ENCODE measurements around the gene FCER2. TPM values are rescaled to one million over a fixed set of nuclear protein-coding genes. Genes with fewer than 3 reads are reported as not detected.

Gene FCER2
- total RNA-seq, 1 donor from 2014 or later, result not detected

GRCh38 chr19:7641290-7642276 lies 60.3 kb downstream of the FCER2 start:
- DNase-seq (ENCODE audit: low spot score, unreplicated experiment), result no peak
- H3K4me1 Mint-ChIP-seq (ENCODE audit: low read depth), result no peaks in the 10 kb centered on the region
- H3K27me3 Mint-ChIP-seq, result no peaks in the 10 kb centered on the region
- peak; percentile 28 for TF ChIP-seq CTCF (IDR thresholded peaks at IDR 0.05; ENCODE audit: unreplicated experiment)
- H3K4me3 Mint-ChIP-seq (ENCODE audit: low read depth), result no peak overlapping the region
- H3K36me3 Mint-ChIP-seq (ENCODE audit: insufficient read depth), result peaks cover 6% of the 10 kb centered on the region
- H3K27ac Mint-ChIP-seq, result no peak overlapping the region
- H3K9me3 Mint-ChIP-seq (ENCODE audit: low read depth), result no peaks in the 10 kb centered on the region

GRCh38 chr19:7640803-7641202 lies 61.1 kb downstream of the FCER2 start:
- no peak overlapping the region for H3K27ac Mint-ChIP-seq
- peaks cover 5% of the 10 kb centered on the region for H3K36me3 Mint-ChIP-seq (ENCODE audit: insufficient read depth)
- no peak for DNase-seq (ENCODE audit: low spot score, unreplicated experiment)
- H3K4me3 Mint-ChIP-seq (ENCODE audit: low read depth), result no peak overlapping the region
- H3K27me3 Mint-ChIP-seq, result peaks cover 3% of the 10 kb centered on the region
- H3K4me1 Mint-ChIP-seq (ENCODE audit: low read depth), result no peaks in the 10 kb centered on the region
- H3K9me3 Mint-ChIP-seq (ENCODE audit: low read depth), result no peaks in the 10 kb centered on the region
- no peak for TF ChIP-seq CTCF (IDR thresholded peaks at IDR 0.05; ENCODE audit: unreplicated experiment)

DNA sequence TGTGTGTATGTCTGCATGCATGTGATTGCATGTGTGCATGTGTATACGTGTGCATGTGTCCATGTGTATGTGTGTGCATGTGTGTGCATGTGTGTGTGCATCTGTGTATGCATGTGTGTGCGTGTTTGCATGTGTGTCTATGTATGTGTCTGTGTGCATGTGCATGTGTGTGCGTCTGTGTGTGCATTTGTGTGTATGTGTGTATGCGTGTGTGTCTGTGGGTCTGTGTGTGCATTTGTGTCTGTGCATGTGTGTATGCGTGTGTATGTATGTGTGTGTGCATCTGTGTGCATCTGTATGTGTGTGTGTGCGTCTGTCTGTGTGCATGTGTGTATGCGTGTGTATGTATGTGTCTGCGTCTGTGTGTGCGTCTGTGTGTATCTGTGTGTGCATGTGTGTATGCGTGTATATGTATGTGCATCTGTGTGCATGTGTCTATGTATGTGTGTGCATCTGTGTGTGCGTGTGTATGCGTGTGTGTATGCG lies 62.0 kb downstream of the FCER2 start:
- no peaks in the 10 kb centered on the region for H3K9me3 Mint-ChIP-seq (ENCODE audit: low read depth)
- H3K4me1 Mint-ChIP-seq (ENCODE audit: low read depth), result no peaks in the 10 kb centered on the region
- peaks cover 8% of the 10 kb centered on the region for H3K27me3 Mint-ChIP-seq
- no peak for TF ChIP-seq CTCF (IDR thresholded peaks at IDR 0.05; ENCODE audit: unreplicated experiment)
- H3K4me3 Mint-ChIP-seq (ENCODE audit: low read depth), result peak overlapping the region; percentile 47
- DNase-seq (ENCODE audit: low spot score, unreplicated experiment), result no peak
- H3K27ac Mint-ChIP-seq, result no peak overlapping the region
- peaks cover 3% of the 10 kb centered on the region for H3K36me3 Mint-ChIP-seq (ENCODE audit: insufficient read depth)

GRCh38 chr19:7638802-7639465 lies 63.0 kb downstream of the FCER2 start:
- no peaks in the 10 kb centered on the region for H3K4me1 Mint-ChIP-seq (ENCODE audit: low read depth)
- H3K27ac Mint-ChIP-seq, result peak overlapping the region; percentile 42
- no peak for DNase-seq (ENCODE audit: low spot score, unreplicated experiment)
- peaks cover 3% of the 10 kb centered on the region for H3K36me3 Mint-ChIP-seq (ENCODE audit: insufficient read depth)
- H3K27me3 Mint-ChIP-seq, result peaks cover 14% of the 10 kb centered on the region
- H3K4me3 Mint-ChIP-seq (ENCODE audit: low read depth), result peak overlapping the region; percentile 55
- TF ChIP-seq CTCF (IDR thresholded peaks at IDR 0.05; ENCODE audit: unreplicated experiment), result no peak
- H3K9me3 Mint-ChIP-seq (ENCODE audit: low read depth), result no peaks in the 10 kb centered on the region

Other genes starting within 250 kb of the FCER2 start
- gene PEX11G, start 213.1 kb downstream of the FCER2 start, total RNA-seq, result 5.5 and 6.1 TPM in 2 replicates
- 78.0 and 86.1 TPM in 2 replicates for gene ZNF358, start 186.0 kb downstream of the FCER2 start, total RNA-seq
- 16.5 and 18.3 TPM in 2 replicates for gene MCOLN1, start 179.5 kb downstream of the FCER2 start, total RNA-seq
- gene PNPLA6, start 166.4 kb downstream of the FCER2 start, total RNA-seq, result 131 and 140 TPM in 2 replicates
- gene CAMSAP3, start 106.3 kb downstream of the FCER2 start, total RNA-seq, result 103 and 115 TPM in 2 replicates
- 38.8 and 40.3 TPM in 2 replicates for gene XAB2, start 72.6 kb downstream of the FCER2 start, total RNA-seq
- 150 and 184 TPM in 2 replicates for gene PET100, start 72.3 kb downstream of the FCER2 start, total RNA-seq
- gene PCP2, start 68.4 kb downstream of the FCER2 start, total RNA-seq, result 1.0 and 2.0 TPM in 2 replicates
- 141 and 143 TPM in 2 replicates for gene STXBP2, start 65.0 kb downstream of the FCER2 start, total RNA-seq
- gene RETN, start 33.1 kb downstream of the FCER2 start, total RNA-seq, result not detected in 2 replicates
- gene MCEMP1, start 25.0 kb downstream of the FCER2 start, total RNA-seq, result not detected in 2 replicates
- 71.5 and 88.8 TPM in 2 replicates for gene TRAPPC5, start 21.3 kb downstream of the FCER2 start, total RNA-seq
- not detected in 2 replicates for gene CLEC4G, start 30.0 kb upstream of the FCER2 start, total RNA-seq
- gene CD209, start 45.4 kb upstream of the FCER2 start, total RNA-seq, result not detected in 2 replicates
- 0.36 and 0.42 TPM in 2 replicates for gene CLEC4M, start 61.1 kb upstream of the FCER2 start, total RNA-seq
- 15.2 and 16.2 TPM in 2 replicates for gene EVI5L, start 128.1 kb upstream of the FCER2 start, total RNA-seq
- gene PRR36, start 172.3 kb upstream of the FCER2 start, total RNA-seq, result 37.4 and 40.4 TPM in 2 replicates
- 3.6 and 3.9 TPM in 2 replicates for gene LRRC8E, start 186.4 kb upstream of the FCER2 start, total RNA-seq
- 50.7 and 53.5 TPM in 2 replicates for gene MAP2K7, start 201.7 kb upstream of the FCER2 start, total RNA-seq
- gene TGFBR3L, start 212.7 kb upstream of the FCER2 start, total RNA-seq, result 0.67 and 1.1 TPM in 2 replicates
- 9.9 and 10.8 TPM in 2 replicates for gene SNAPC2, start 218.2 kb upstream of the FCER2 start, total RNA-seq
- 97.9 and 114 TPM in 2 replicates for gene CTXN1, start 224.0 kb upstream of the FCER2 start, total RNA-seq
- 75.0 and 75.2 TPM in 2 replicates for gene TIMM44, start 241.5 kb upstream of the FCER2 start, total RNA-seq

All from progenitor cell of endocrine pancreas (in vitro differentiated cells).